NB4 (cell line): ENCODE measurements around the gene SYT15B.
"Not testable (repeated sequence)": the region's sequence is repeated elsewhere in the genome, so short reads cannot be mapped to it uniquely, and the experiment has no call there.

ENCODE experiments used
- MYC ChIP-seq: IDR thresholded peaks from 2 replicates; pipeline ENCODE4 v1.6.1; 2011; ENCODE audit warnings: low read depth, low read length
- POLR2A ChIP-seq: IDR thresholded peaks from 2 replicates; pipeline ENCODE4 v1.6.1; 2011; ENCODE audit warnings: mild to moderate bottlenecking; ENCODE audit not compliant: insufficient read length; ENCODE audit errors: extremely low read depth
- TF ChIP-seq, protein P1 (sequence below): IDR thresholded peaks from one replicate; pipeline ENCODE4 v1.5.1; 2012; ENCODE audit warnings: low read depth, low read length

- TF ChIP-seq POLR2A, MYC: not testable (repeated sequence)
- TF ChIP-seq, protein P1, sequence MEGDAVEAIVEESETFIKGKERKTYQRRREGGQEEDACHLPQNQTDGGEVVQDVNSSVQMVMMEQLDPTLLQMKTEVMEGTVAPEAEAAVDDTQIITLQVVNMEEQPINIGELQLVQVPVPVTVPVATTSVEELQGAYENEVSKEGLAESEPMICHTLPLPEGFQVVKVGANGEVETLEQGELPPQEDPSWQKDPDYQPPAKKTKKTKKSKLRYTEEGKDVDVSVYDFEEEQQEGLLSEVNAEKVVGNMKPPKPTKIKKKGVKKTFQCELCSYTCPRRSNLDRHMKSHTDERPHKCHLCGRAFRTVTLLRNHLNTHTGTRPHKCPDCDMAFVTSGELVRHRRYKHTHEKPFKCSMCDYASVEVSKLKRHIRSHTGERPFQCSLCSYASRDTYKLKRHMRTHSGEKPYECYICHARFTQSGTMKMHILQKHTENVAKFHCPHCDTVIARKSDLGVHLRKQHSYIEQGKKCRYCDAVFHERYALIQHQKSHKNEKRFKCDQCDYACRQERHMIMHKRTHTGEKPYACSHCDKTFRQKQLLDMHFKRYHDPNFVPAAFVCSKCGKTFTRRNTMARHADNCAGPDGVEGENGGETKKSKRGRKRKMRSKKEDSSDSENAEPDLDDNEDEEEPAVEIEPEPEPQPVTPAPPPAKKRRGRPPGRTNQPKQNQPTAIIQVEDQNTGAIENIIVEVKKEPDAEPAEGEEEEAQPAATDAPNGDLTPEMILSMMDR, result not testable (repeated sequence)
Measured at GRCh38 chr10:47756169-47756568, 7.2 kb downstream of the SYT15B start.
